Peyer's patch (tissue), 4 donors: ENCODE measurements around the gene RBM19. TPM values are rescaled to one million over a fixed set of nuclear protein-coding genes. Genes with fewer than 3 reads are reported as not detected.

ENCODE experiments used
- DNase-seq, 3 donors: peaks; one replicate each; pipeline ENCODE4 v3.0.0-alpha.2; 2017 to 2019
- H3K27ac ChIP-seq, 4 donors: fragments of 200-600 bp; sonication (generic); one replicate each; pipeline ENCODE4 v1.5.1; 2016 to 2019
- H3K27me3 ChIP-seq, 2 donors: fragments of 200-600 bp; sonication (generic); one replicate each; pipeline ENCODE4 v1.5.1; 2019
- H3K36me3 ChIP-seq, 3 donors: fragments of 200-600 bp; sonication (generic); one replicate each; pipeline ENCODE4 v1.5.1; 2016 to 2019
- H3K4me1 ChIP-seq, 4 donors: fragments of 200-600 bp; sonication (generic); one replicate each; pipeline ENCODE4 v1.5.1; 2016 to 2019
- H3K4me3 ChIP-seq, 4 donors: fragments of 200-600 bp; sonication (generic); 1 replicate in 3 of 4; 2 replicates in 1 of 4; pipeline ENCODE4 v1.5.1; 2016 to 2019; ENCODE audit warnings: mild to moderate bottlenecking in 1 of 4
- H3K9me3 ChIP-seq, 4 donors: fragments of 200-600 bp; sonication (generic); one replicate each; pipeline ENCODE4 v1.5.1; 2016 to 2019; ENCODE audit warnings: mild to moderate bottlenecking in 1 of 4
- CTCF ChIP-seq, 6 experiments: fragments of 450-650 bp in 4 of 6; fragments of 200-600 bp in 2 of 6; sonication (generic) in 1 of 6; IDR thresholded peaks; one replicate each; pipeline ENCODE4 v1.5.1; 2017 to 2019; ENCODE audit warnings: antibody characterized with exemption in 6 of 6, mild to moderate bottlenecking in 3 of 6, moderate library complexity in 1 of 6
- POLR2A ChIP-seq, 2 donors: fragments of 450-650 bp; IDR thresholded peaks; one replicate each; pipeline ENCODE4 v1.5.1; 2017; ENCODE audit warnings: antibody characterized with exemption in 2 of 2, mild to moderate bottlenecking in 2 of 2, moderate library complexity in 2 of 2
- total RNA-seq, 4 donors: library from RNA; depleted of rRNA; stranded (reverse); fragments of >200 nt; gene quantifications; one replicate each; pipeline ENCODE4 v1.1.0, GENCODE V29; 2016

The RBM19 gene
- total RNA-seq, 4 donors from 2014 or later: 20.7 to 178 (median 48.0) TPM

GRCh38 chr12:113939867-113940266, 26.3 kb downstream of the RBM19 start:
- Histone ChIP-seq H3K27ac (no peak overlapping the region), H3K36me3 (peaks cover 0 to 95% (median 0%) of the 10 kb centered on the region in 3 donors), H3K9me3 (no peaks in the 10 kb centered on the region), H3K4me3 (no peak overlapping the region), H3K27me3 (no peaks in the 10 kb centered on the region), H3K4me1 (no peaks in the 10 kb centered on the region)
- TF ChIP-seq POLR2A (IDR thresholded peaks at IDR 0.05): no peak
- TF ChIP-seq CTCF (IDR thresholded peaks at IDR 0.05): no peak
- DNase-seq: no peak

- Histone ChIP-seq H3K36me3 (peaks cover 0 to 95% (median 0%) of the 10 kb centered on the region in 3 donors), H3K4me3 (no peak overlapping the region), H3K27ac (no peak overlapping the region), H3K4me1 (no peaks in the 10 kb centered on the region), H3K27me3 (no peaks in the 10 kb centered on the region), H3K9me3 (no peaks in the 10 kb centered on the region)
- TF ChIP-seq POLR2A (IDR thresholded peaks at IDR 0.05) (no peak), CTCF (IDR thresholded peaks at IDR 0.05) (no peak)
- no peak for DNase-seq
Observed at GRCh38 chr12:113938471-113938870, 27.7 kb downstream of the RBM19 start.

GRCh38 chr12:113936460-113936859, 29.7 kb downstream of the RBM19 start:
- no peak for DNase-seq
- Histone ChIP-seq H3K9me3 (no peaks in the 10 kb centered on the region), H3K27ac (no peak overlapping the region), H3K36me3 (peaks cover 0 to 92% (median 0%) of the 10 kb centered on the region in 3 donors), H3K4me1 (no peaks in the 10 kb centered on the region), H3K27me3 (no peaks in the 10 kb centered on the region), H3K4me3 (no peak overlapping the region)
- no peak for TF ChIP-seq CTCF (IDR thresholded peaks at IDR 0.05)
- no peak for TF ChIP-seq POLR2A (IDR thresholded peaks at IDR 0.05)

GRCh38 chr12:113935459-113935858, 30.7 kb downstream of the RBM19 start:
- Histone ChIP-seq H3K9me3 (no peaks in the 10 kb centered on the region), H3K27me3 (no peaks in the 10 kb centered on the region), H3K36me3 (peaks cover 0 to 89% (median 0%) of the 10 kb centered on the region in 3 donors), H3K4me1 (no peaks in the 10 kb centered on the region), H3K4me3 (no peak overlapping the region), H3K27ac (no peak overlapping the region)
- TF ChIP-seq CTCF (IDR thresholded peaks at IDR 0.05): no peak
- no peak for TF ChIP-seq POLR2A (IDR thresholded peaks at IDR 0.05)
- no peak for DNase-seq

GRCh38 chr12:113934946-113935345, 31.2 kb downstream of the RBM19 start:
- Histone ChIP-seq H3K9me3 (no peaks in the 10 kb centered on the region), H3K4me1 (no peaks in the 10 kb centered on the region), H3K36me3 (peaks cover 0 to 86% (median 0%) of the 10 kb centered on the region in 3 donors), H3K4me3 (no peak overlapping the region), H3K27ac (no peak overlapping the region), H3K27me3 (no peaks in the 10 kb centered on the region)
- TF ChIP-seq POLR2A (IDR thresholded peaks at IDR 0.05) (no peak), CTCF (IDR thresholded peaks at IDR 0.05) (no peak)
- no peak for DNase-seq
